GM08714 (cell line): ENCODE measurements around the gene PCDHGA11.

Experiments used
- H3K4me3 ChIP-seq: fragments of 200-500 bp; sonication (Bioruptor generic); 2 replicates; pipeline ENCODE4 v1.5.1; 2014; ENCODE audit warnings: mild to moderate bottlenecking, low read length, inconsistent platforms
- ZNF274 ChIP-seq: IDR thresholded peaks from 2 replicates; pipeline ENCODE4 v1.6.1; 2012; ENCODE audit warnings: mild to moderate bottlenecking, low read depth, low read length

The PCDHGA11 gene

DNA sequence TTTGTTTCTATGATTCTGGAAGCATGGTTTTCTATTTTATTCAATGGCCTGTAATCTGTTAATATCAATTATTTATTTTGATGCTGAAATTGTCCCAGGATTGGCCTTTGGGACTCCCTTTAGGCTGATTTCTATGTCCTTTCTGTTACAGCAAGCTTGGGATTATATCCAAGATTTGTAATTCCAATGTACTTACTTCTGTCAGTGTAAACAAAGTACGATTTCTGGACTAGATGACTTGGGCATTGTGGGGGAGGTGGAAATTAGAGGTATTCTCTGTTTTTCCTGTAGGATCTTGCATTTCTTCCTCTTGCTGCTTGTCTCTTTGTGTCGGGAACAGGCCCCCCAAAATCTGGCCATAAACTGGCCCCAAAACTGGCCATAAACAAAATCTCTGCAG is 13.2 kb downstream of the PCDHGA11 start:
- no peak for TF ChIP-seq ZNF274
- H3K4me3 ChIP-seq = no peak overlapping the region

DNA sequence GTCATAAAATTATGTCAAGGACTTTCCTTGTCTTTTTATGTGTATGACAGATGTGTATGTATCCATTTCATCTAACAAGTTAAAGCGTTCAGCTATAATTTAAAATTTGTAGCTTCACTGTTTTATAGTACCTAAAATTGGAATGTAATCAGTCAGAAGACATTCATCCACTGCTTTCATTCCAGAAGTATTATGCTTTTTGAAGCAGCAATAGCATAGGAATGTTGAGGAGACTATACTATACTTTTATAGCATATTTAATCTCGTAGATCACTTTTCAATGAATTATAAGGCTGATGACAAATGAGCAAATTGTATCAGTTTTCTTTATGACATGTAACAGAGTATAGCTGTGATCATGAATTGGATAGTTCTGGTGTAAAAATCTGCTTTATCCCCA is 16.4 kb downstream of the PCDHGA11 start:
- no peak for TF ChIP-seq ZNF274
- H3K4me3 ChIP-seq = no peak overlapping the region

DNA sequence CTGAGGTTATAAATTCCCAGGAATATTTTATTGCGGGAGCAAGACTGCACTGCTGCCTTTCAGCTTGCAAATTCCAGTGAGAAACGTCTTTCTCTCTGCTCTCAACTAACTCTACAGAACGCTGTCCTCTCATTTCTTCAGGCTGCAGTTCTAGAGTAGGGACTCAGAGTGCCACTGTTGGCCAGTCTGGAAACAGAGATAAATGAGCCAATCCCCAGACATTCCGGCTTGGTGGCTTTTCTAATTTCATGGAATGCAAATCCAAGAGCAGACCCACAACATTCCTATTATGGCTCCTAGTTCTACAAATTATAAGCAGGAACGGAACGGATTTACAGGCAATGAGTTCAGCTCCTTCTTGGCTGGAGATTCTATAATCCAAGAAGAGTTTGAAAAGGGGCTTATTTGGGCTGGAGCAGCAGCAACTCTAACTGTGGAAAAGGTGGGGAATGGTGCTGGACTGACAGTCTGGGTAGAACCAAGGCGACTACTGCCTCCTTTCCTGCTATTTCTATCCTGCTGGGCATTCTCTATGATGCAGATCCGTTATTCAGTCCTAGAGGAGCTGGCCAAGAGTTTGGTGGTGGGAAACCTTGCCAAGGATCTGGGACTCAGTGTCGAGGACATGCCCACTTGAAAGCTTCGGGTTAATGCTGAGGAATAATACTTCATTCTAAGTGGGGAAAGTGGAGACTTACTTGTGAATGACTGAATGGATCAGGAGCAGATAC is 18.7 kb downstream of the PCDHGA11 start:
- H3K4me3 ChIP-seq = no peak overlapping the region
- TF ChIP-seq ZNF274 = no peak

DNA sequence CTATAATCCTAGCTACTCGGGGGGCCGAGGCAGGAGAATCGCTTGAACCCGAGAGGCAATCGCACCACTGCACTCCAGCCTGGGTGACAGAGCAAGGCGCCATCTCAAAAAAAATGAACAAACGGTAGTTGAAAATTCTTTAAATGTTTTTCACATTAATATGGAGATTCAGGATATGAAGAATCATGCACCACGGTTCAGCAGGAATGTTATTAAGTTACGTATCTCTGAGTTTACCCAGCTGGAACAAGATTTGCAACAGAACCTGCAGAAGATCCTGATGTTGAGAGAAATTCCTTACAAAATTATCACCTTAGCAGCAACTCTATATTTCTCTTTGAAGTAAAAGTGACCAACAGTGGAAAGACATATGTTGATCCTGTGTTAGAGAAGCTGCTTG is 19.5 kb downstream of the PCDHGA11 start:
- no peak overlapping the region for H3K4me3 ChIP-seq
- no peak for TF ChIP-seq ZNF274

DNA sequence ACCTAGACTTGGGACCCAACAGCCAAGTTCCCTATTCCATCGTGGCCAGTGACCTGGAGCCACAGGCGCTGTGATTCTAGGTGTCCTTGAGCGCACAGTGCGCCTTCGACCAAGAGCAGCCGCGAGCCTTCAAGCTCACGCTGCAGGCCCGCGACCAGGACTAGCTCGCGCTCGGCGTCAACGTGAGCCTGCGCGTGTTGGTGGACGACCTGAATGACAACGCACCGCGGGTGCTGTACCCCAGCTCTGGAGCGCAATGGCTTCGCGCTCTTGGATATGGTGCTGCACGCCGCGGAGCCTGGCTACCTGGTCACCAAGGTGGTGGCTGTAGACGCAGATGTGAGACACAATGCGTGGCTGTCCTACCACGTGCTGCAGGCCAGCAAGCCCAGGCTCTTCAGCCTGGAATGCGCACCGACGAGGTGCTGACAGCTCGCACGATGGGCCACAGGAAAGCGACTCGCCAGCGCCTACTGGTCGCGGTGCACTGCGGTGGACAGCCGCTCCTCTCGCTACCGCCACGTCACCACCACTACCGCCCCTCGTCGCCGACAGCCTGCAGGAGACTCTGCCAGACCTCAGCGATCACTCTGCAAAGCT is 20.8 kb downstream of the PCDHGA11 start:
- H3K4me3 ChIP-seq = no peak overlapping the region
- TF ChIP-seq ZNF274 = no peak

DNA sequence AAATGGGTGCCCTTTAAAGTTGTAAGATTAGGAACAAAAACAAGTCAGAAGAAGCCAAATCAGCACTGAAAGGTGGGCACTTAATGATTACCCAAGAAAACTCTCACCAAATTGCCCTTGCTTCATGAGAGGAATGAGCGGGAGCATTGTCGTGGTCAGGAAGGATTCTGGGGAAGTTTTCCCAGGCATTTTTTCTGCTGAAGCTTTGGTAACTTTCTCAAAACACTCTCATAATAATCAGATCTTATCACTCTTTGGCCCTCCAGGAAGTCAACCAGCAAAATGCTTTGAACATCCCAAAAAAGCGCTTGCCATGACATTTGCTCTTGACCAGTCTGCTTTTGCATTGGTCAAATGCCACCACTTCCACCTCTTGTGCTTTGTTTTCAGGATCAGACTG is 44.5 kb downstream of the PCDHGA11 start:
- H3K4me3 ChIP-seq = no peak overlapping the region
- no peak for TF ChIP-seq ZNF274
